Islet precursor cell (in vitro differentiated cells): ENCODE data around the gene CSF1.
A peak's percentile ranks its signal among the peaks of the same experiment; 100 is the strongest.
"Not testable (repeated sequence)": the region's sequence is repeated elsewhere in the genome, so short reads cannot be mapped to it uniquely, and the experiment has no call there.

Source experiments
- DNase-seq: peaks from one replicate; pipeline ENCODE4 v3.0.0-alpha.2; 2018

Gene CSF1

DNA sequence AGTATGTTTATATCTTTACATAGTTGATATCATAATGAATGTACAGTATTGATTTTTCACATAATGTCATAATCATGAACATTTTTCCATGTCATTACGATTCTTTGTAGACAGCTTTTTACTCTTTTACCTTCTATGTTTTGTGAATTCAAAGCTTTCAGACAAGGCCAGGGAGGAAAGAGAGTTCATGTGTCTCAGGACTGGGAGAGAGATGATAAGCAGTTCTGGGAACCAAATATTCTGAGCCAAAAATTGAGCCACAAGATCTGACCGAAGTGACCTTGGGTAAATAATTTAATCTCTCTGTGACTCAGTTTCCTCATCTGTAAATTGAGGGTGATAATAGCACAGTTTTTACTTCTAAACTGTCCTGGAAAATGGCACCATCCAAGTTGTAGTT is 31.8 kb downstream of the CSF1 start:
- DNase-seq, result no peak

DNA sequence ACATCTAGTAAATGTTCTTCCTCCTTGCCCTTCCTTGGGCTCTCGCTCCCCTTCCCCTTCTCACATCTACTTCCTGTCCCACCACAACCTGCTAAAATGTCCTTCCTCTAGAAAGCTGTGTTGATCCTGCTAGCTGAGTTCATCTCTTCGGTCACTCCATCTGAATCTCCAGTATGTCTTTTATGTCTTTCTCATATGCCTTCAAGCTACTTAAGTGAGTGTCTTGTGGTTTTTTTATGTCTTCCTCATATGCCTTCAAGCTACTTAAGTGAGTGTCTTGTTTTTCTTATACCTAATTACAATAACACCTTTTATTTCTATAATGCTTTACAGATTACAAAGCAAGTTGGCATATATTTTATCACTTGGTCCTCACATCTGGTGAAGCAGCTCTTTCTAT is 33.9 kb downstream of the CSF1 start:
- no peak for DNase-seq

DNA sequence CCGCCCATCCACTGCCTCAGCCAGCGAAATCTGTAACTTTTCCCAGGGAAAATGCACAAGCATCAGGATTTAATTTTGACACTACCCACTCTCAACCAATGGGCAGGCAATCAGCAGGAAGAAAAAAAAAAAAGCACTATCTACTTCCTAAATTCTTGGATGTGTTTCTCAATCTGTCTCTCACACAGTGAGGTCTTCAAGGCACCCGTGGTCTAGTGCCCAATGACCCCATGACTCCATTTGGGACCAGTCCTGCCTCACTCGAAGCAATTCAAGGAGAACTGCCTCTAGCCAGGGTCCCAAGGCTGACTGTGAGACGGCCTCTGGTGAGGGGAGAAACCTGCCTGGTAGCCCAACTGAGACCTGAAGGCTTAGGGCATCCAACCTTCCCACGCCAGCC is 35.9 kb downstream of the CSF1 start:
- no peak for DNase-seq

DNA sequence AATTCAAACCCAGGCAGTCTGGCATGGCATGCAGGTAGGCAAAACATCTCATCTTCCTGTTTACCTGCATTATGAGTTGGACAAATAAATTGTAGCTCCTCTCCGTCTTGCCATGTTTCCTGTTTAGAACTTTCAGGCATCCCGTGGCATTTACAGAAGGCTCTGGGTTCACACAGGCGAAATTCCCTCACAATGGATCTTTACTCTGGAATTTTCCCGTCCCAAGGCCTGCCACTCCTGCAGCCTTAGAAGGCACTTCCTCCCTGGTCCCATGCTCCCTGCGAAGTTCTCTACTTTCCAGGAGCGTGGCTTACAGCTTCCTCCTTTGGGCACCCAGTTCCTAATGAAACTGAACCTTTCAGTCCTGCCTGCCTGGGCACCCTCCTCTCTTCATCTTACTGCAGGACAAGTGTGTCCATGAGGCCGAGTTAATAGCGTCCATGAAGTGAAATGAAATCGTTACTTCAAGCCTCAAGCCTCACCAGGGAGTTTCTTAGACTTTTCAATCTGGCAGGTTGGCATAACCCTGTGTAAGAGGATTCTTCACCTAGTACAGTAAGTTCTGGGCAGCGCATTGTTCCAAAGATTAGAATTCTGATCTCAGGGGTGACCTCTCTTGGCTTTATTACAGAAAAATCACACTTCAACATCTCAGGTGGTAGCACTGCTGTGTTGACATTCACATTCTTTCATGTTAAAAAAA is 37.1 kb downstream of the CSF1 start:
- peak; percentile 63 for DNase-seq

DNA sequence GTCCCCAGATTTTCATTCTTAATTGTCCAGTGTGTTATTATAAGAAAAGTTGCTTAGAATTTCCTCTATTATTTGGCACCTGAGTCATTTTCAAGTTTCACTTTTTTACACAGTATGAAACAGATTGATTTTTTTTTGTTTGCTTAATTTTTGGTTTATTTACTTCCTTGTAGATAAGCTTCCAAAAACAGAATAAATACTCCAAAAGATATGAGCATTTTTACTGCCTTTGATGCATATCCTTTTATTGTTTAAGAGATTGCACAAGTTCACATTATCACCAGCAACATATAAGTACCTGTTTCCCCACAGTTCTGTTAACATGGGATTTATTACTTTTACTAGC is 37.6 kb downstream of the CSF1 start:
- DNase-seq, result no peak

DNA sequence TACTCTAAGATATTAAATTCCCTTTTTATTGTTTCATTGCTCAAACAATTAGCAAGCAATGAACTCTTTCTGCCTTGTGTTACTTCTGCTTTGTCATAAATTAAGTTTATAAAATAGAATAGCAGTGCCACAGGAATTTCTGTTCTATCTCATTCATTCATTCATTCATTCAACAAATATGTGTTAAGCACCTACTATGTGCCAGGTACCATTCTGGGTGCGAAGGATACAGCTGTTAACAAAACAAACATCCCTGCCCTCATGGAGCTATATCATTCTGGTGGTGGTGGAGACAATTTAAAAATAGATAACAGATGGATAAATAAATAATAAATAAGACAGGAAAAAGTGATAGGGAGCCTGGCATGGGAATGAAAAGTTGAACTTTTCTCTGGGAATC is 39.4 kb downstream of the CSF1 start:
- no peak for DNase-seq

DNA sequence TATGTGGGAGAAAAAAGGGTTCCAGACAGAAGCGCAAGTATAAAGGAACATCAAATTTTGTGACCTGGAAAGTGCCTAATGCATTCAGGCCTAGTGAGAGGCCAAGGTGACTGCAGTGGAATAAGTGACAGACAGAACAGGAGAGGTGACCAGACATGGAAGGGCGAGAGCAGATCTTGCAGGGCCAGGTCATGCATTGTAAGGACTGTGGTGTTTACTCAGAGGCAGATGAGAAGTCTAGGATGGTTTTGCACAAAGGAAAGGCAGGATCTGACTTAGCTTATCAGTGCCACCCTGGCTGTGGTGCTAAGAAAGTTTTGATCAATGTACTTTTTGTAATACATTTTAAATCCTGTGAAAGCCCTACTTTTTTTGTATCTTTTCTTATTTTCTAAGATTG is 39.9 kb downstream of the CSF1 start:
- DNase-seq, result no peak

DNA sequence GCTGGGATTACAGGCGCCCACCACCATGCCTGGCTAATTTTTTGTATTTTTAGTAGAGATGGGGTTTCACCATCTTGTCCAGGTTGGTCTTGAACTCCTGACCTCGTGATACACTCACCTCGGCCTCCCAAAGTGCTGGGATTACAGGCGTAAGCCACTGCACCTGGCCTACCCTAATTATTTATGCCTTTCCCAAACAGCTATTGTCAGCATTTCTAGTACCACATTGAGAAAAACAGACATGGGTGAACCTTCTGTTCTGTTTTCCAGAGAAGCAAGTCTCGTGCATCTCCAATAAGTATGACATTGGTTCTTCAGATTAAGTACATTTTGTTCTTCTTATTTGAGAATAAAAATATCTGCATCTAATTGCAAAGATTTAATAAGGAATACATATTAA is 40.9 kb downstream of the CSF1 start:
- DNase-seq, result not testable (repeated sequence)

DNA sequence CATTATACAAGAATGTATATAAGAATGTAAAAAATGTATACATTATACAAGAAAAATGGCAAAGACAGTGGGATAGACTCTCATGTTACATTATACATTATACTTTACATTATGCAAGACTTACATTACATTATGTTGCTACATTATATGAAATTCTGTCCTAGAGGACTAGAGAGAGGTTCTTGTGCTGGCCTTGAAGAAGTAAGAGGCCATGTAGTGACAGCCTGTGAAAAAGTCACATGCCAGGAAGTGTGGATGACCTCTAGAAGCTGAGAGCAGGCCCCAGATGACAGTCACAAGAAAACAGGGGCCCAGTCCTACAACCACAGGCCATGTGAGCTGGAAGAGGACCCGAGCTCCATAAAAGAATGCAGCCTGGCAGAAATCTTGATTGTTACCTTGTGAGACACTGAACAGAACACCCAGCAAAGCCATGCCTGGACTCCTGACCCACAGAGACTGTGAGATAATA is 43.4 kb downstream of the CSF1 start:
- peak; percentile 89 for DNase-seq

DNA sequence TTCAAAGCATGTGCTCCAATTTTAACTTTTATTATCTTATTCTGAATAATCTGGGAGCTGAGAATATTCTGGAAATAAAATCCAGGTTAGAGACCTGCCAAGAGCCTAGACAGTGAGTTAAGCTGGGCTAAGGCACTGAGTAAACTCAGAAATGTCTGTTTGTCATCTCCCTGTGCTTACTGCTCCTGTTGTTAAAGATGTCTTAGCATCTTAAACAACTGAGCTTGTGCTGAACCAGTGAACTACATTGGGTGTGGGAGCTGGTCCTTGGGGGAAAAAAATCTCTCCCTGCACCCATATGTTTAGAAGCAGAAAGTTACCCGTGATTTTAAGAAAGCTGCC is 49.0 kb downstream of the CSF1 start:
- DNase-seq, result no peak

DNA sequence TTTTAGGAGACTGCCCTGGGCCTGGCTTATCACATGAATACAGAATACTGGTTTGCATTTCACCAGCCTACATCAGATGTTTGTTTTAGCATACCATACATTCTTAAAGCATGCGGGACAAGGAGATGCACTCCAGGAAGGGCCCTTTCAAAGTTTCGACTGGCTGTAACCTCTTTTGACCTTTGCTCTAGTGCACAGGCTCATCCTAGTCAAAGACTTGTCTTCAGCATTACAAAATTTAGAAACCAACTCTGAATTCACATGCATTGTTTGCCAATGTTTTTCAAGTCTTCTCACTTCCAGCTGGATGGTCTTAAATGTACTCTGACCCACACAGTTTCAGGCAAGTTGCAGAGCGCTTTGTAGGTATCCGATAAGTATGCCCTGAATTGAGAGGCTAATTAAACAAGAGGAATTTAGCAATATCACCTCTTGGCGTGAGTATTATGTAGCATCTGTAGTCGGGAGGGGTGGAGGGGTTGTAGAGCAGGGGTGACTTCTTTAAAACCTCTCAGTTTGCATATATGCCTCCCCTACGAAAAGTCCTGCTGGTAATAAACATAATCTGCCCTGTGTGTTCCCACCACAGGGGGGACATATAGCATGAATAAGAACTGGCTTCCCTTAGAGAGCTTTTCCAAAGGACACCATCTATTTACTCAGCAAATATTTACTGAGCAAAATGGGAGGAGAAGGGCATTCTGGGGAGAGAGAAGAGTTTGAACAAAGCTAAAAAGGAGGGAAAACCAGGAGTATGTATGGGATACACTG is 49.5 kb downstream of the CSF1 start:
- peak; percentile 90 for DNase-seq

DNA sequence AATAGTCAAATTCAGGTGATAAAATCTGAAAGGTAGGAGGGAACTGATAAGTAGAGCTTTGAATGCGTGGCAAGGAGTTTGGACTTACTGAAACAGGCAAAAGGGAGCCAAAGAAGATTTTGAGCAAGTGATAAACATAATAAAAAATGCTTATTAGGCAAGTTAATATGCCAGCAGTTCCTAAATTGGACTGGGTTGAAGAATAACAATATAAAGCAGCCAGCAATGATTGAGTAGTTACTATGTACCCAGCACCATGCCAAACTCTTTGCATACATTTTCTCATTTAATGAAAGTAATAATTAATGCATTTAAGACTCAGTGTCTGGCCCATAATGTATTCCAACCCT is 50.1 kb downstream of the CSF1 start:
- no peak for DNase-seq

DNA sequence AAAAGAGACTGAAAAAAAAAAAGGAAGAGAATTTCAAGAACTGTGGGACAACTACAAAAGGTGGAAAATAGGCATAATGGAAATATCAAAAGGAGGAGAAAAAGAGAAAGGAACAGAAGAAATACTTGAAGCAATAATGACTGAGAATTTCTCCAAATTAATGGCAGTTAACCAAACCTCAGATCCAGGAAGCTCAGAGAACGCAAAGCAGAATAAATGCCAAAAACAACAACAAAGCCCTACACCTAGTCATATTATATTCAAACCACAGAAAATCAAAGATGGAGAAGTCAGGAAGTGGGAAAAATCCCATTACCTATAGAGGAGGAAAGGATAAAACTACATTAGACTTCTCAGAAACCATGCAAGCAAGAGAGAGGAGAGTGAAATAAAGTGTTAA is 53.2 kb downstream of the CSF1 start:
- no peak for DNase-seq

DNA sequence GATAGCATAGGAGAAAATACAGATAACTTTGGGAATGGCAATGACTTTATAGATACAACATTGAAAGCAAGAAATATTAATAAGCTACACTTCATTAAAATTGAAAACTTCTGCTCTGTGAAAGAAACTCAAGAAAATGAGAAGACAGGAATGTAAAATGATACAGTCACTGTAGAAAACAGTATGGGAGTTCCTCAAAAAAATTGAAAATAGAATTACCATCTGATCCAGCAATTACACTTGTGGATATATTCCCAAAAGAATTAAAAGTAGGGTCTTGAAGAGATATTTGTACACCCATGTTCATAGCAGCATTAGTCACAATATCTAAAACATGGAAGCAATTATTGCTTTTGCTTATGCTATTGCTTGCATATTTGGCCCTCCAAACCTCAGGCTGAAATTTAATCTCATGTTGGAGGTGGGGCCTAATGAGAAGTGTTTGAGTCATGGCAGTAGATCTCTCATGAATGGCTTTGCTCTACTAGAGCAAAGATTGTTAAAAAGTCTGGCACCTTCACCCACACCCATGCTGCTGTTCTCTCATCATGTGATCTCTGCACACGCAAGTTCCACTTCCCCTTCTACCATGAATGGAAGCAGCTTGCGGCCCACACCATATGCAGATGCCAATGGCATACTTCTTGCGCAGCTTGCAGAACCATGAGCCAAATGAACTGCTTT is 58.6 kb downstream of the CSF1 start:
- DNase-seq, result no peak

DNA sequence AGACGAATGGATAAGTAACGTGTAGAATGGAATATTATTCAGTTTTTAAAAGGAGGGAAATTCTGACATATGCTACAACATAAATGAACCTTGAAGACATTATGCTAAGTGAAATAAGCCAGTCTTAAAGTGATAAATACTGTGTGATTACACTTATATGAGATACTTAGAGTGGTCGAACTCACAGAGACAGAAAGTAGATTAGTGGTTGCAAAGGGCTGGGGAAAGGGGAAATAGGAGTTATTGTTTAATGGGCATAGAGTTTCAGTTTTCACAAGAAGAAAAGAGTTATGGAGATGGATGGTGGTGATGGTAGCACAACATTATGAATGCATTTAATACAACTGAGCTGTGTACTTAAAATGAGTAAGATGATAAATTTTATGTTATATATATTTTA is 59.3 kb downstream of the CSF1 start:
- no peak for DNase-seq

DNA sequence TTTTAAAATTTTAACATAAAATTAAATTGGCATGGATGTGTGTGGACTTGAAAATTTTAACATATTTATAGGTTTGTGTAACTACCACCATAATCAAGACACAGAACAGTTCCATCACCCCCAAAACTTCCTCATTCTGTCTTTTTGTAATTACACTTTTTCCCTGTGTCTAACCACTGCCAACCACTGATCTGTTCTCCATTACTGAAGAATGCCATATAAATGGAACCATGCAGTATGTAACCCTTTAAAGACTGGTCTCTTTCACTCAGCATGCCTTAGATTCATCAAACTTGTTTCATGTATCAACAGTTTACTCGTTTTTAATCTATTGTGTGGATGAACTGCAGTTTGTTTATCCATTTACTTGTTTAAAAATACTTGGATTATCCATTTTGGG is 60.9 kb downstream of the CSF1 start:
- DNase-seq, result no peak

DNA sequence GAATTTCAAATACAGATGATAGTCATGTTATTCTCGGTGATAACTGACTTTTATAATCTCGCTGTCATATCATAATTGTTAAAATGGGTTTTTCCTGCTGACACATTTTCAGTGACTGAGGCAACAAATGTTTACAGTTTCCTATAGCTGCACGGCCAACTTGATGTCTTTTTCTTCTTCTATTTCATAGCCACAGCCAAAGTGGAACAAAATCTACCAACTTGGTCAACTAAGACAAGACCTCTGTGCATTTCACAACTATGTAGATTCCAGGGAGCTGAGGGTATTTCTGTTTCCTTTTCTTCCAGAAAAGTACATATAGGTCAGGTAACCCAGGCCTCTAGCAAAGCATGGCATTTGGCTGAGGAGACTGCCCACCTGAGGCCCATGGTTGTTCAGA is 63.5 kb downstream of the CSF1 start:
- DNase-seq, result no peak

DNA sequence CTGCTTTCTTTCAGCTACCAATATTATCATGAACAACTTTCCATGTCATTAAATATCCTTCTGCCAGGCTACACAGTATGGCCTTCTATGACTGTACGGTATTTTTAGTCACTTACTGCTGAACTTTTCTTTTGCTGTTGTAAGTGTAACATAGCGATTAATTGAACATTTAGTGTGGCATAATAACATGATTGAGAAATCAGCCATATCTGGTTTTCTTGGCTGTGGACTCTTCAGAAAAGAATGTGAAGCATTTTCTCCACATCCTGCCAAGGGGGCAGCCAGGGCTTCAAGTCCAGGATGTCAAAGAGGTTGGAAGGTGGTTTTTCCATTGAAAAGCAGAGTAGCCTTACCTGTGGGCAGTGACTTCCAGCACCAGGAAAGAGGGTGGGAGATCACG is 65.1 kb downstream of the CSF1 start:
- DNase-seq, result no peak

DNA sequence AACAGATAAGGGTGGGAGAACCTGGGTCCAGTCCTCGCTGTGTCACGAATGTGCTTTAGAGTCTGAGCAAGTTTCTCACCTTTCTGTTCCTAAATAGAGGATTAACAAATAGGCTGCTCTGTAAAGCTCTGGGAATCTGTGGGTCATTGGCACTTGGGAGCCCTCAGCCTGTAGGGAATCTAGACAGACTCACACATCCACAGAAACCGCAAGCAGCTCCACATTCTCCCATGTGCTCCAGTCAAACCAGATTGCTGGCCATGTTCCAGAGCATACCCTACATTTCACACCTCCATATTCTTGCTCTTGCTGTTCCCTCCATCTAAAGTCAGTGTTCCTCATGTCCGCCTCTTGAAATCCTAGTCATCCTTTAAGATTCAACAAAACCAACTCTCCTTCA is 66.1 kb downstream of the CSF1 start:
- DNase-seq, result no peak

DNA sequence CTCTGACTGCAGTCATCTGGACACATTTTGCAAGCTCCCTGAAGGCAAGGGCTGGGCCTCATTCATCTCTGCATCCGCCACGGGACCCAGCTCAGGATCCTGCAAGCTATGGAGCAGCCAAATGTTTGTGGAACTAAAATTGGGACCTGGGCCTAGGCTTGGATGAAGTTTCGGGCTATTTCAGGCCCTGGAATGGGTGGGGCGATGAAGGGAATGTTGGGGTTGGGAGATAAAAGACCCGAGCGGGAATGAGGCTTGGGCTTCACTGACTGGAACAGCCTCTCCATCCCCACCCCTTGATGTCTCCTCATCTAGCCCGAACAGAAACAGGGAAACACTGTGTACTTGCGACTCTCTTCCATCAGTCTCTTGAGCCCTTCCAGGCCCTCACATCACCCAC is 66.6 kb downstream of the CSF1 start:
- DNase-seq, result no peak

DNA sequence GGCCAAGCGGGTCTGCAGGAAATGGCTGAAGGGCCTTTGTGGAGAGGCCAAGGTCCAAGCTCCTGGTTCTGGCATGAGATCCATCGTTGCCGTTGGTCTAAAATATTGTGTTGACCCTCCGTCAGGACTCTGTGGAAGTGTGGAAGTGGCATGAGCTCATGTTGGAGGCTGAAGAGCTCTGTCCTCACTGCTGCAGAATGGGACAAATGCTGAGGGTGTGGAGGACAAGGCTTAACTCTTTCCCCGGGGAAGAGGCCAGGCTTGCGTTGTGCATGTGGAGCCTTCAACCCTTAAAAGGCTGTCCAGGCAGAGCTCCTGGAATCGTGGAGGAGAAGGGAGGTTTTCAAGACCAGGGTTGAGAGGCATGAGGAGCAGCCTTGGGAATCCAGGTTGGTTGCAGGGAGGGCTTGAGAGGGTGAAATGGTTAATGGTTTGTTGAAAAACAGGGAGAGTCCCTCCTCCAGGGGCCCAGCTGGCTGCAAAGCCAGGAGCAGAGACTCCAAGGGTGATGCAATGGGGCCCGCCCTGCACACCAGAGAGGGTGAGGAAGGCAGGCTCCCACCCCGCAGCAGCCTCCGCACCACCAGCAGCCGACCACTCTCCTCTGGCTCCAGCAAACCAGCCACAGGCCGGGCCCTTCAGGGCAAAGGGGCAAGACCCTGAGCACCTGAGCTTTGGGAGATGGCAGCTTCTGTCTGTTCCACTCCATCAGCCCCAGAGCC is 67.2 kb downstream of the CSF1 start:
- no peak for DNase-seq

DNA sequence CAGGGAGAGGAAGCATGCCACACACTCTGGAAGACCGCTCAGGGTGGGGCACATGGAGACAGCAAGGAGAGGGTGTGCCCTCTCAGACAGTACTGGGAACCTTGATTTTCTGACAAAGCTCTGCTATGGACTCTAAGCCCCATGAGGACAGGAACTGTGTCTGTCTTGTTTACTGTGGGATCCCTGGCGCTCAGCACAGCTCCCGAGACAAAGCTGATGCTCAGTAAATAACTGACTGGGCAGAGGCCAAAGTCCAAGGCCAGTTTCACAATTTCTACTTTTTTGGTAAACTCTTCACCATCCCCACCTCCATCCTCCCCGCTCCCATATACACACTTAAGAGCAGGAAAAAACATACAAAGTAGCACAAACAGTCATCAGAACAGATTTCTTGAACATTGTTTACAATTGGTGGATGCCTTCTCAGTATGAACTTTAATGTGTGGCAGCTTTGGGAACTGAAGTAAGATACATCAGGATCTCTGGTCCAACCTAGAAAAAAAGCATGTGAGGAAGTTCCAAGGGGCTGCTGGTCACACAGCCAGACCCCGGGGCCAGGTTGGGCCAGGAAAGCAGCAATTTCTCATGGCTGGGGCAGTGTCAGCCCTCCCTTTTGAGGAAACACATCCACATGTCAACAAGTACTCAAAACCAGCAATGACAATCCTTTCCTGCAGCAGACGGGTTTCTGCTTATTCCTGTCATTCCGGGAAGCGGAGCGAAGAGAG is 68.3 kb downstream of the CSF1 start:
- DNase-seq, result no peak

DNA sequence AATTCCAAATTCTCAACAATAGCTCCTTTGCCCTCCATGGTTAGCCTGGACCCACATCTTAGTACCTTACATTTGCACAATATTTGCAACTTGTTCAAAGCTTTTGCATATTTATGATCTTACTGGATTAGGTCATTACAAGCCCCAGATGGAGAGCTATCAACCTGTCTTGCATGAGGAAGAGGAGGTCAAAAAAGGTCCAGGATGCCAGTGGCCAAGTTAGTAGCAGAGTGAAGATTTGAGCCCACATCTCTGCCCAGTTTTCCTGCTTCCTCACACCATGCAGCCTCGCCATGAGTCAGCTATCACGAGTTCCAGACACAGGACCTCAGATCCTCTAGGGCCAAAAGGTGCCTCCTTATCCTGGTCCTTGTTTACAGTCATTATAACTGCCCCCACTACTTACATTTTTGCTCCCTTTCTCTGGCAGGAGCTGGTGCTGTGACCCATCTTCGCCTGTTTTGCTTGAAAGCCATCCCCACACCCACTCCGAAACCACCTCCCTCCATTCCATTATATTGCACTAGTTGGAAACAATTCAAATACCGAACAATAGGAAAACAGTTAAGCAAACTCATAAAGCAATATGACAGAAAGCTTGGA is 68.9 kb downstream of the CSF1 start:
- DNase-seq, result peak; percentile 79
